ENCODE measurements around the gene GABRR3.
"Not testable (repeated sequence)": the region's sequence is repeated elsewhere in the genome, so short reads cannot be mapped to it uniquely, and the experiment has no call there.

GABRR3 gene

DNA sequence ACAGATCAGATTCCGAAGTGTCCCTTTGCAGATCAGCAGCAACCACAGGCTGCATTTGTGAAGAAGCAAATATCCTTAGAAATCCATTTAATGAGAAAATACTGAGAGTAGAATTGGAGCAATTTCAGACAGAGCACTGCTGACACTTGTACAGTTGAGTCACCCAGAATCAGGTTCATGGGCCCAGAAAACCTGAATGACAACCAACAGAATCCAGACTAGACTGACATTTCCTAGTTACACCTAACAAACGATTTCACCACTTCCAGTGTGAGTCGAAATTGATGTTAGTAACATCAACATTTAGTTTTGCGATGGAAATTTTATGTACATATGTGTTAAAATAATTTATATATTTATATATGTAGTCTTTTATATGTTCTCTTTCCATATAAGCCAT lies 16.8 kb downstream of the GABRR3 start:
- TF ChIP-seq, protein P1, sequence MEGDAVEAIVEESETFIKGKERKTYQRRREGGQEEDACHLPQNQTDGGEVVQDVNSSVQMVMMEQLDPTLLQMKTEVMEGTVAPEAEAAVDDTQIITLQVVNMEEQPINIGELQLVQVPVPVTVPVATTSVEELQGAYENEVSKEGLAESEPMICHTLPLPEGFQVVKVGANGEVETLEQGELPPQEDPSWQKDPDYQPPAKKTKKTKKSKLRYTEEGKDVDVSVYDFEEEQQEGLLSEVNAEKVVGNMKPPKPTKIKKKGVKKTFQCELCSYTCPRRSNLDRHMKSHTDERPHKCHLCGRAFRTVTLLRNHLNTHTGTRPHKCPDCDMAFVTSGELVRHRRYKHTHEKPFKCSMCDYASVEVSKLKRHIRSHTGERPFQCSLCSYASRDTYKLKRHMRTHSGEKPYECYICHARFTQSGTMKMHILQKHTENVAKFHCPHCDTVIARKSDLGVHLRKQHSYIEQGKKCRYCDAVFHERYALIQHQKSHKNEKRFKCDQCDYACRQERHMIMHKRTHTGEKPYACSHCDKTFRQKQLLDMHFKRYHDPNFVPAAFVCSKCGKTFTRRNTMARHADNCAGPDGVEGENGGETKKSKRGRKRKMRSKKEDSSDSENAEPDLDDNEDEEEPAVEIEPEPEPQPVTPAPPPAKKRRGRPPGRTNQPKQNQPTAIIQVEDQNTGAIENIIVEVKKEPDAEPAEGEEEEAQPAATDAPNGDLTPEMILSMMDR (IDR thresholded peaks at IDR 0.05; ENCODE audit: extremely low read depth, insufficient read depth, missing control alignments), result no peak
- in situ Hi-C loops (cut with MboI; ENCODE audit: low pct_unique_long_range_greater_than_20kb, low sequenced_read_pairs, unreplicated experiment), result no loop called here

DNA sequence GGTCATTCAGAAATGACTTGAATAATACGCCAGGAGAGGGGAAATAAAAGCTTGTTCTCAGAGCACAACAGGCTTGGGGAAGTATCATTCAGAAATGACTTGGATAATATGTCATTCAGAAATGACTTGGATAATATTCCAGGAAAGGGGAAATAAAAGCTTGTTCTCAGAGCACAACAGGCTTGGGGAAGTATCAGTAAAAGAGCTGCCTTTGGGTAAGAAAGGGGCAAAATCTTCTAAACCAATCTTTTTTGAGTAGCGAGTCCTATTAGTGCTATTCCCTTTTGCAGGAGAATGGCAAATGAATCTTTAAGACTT lies 20.9 kb downstream of the GABRR3 start:
- in situ Hi-C loops (cut with MboI; ENCODE audit: low pct_unique_long_range_greater_than_20kb, low sequenced_read_pairs, unreplicated experiment), result no loop called here
- TF ChIP-seq, protein P1 (IDR thresholded peaks at IDR 0.05; ENCODE audit: extremely low read depth, insufficient read depth, missing control alignments), result no peak
- no peak for DNase-seq (ENCODE audit: low spot score)

More for the DNA sequence above, 16.8 kb downstream of the GABRR3 start:
- DNase-seq (ENCODE audit: low spot score), result no peak

DNA sequence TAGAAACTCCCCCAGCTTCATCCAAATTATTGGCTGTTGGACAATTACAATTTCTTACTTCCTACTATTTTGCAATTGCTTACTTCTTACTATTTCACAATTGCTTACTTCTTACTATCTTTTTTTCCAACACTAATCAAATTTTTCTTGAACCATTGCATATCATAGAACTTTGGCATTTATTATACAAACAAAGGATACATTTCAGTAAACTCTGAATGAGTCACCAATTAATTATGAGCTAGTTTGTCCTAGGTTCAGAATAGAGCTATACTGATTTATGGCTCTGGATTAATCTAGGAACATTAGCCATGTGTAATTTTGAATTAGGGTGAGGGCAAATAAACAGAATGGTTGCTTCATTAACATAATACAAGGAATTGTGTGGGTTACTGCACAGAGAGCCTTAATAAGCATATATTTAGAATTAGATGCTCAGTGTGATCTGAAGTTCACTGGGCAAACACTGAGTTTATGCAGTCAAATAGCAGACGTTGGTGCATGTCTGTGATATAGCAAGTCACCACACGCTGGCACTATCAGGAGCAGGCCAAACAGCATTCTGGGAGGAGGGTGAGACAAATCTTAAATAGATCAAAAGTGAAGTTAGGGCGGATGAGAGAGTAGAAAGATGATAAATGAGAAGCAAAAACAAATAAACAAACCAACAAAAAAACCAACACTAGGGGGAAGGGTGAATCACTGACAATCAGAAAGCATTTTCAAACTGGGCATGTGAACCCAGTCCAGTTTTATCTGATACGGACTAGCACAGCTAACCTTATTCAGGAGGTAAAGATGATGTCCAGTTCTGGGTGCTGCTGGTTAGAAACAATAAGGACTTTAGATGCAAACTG lies 21.5 kb downstream of the GABRR3 start:
- TF ChIP-seq, protein P1 (IDR thresholded peaks at IDR 0.05; ENCODE audit: extremely low read depth, insufficient read depth, missing control alignments), result no peak
- DNase-seq (ENCODE audit: low spot score), result no peak
- in situ Hi-C loops (cut with MboI; ENCODE audit: low pct_unique_long_range_greater_than_20kb, low sequenced_read_pairs, unreplicated experiment), result no loop called here

DNA sequence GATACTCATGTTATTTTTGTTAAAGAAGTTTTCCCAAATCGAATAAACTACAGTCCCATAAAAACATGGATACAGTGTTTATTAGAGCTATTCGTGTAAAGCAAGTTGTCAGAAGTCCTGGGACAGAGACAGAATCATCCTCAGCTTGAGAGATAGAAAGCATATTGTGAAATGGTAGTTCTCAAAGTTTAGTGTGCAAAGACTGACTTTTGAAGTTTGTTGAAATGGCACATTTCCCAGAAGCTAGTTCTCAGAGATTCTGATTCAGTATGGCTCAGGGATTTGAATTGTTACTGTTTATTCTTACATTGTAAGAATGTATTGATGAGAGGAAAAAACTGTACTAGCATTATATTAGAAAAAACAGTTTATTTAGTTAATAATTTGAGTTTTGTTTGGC lies 22.1 kb downstream of the GABRR3 start:
- TF ChIP-seq, protein P1 (IDR thresholded peaks at IDR 0.05; ENCODE audit: extremely low read depth, insufficient read depth, missing control alignments), result no peak
- in situ Hi-C loops (cut with MboI; ENCODE audit: low pct_unique_long_range_greater_than_20kb, low sequenced_read_pairs, unreplicated experiment), result no loop called here
- no peak for DNase-seq (ENCODE audit: low spot score)

DNA sequence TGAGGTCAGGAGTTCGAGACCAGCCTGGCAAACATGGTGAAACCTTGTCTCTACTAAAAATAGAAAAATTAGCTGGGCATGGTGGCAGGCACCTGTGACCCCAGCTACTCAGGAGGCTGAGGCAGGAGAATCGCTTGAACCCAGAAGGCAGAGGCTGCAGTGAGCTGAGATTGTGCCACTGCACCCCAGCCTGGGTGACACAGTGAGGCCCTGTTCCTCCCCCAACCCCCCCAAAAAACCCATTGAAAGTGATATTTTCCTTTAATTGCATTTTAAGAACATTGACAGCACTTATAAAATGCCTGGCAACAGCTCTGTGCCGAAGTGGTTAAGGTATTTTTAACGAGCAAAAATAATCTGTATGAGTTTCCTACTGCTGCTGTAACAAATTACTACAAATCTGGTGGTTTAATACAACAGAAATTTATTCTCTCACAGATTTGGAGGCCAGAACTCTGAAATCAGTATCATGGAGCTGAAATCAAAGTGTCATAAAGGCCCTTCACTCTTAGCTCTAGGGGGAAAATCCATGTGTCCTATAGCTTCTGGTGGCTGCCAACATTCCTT lies 24.1 kb downstream of the GABRR3 start:
- in situ Hi-C loops (cut with MboI; ENCODE audit: low pct_unique_long_range_greater_than_20kb, low sequenced_read_pairs, unreplicated experiment); DNase-seq (ENCODE audit: low spot score): not testable (repeated sequence)

DNA sequence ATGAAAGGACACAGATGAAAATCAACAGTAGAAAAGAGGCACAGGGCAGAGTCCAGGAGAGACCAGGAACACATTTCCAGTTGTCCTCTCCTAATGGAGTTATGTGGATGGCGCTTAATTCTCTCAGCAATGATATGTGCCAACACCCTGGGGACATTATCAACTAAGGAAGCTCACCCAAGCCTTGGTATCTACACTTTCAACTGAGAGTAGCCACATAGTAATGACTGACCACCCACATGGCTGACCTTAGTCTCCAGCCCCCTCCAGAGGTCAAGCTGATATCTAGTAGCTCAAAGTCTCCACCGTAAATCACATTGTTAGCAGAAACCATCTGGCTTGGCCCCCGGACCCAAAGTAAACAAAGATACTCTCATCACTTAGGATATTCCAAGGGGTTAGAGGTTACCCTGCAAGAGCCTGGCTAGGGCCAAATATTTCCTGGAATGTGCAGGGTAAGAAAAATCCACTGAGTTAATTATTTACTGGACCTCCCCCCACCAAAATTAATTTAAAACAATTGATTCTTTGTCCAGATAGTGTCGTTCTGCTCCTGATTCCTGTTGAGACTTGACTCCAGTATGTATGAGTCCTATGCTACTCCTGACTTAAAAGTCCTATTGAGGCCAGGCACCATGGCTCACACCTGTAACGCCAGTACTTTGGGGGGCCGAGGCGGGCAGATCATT lies 24.8 kb downstream of the GABRR3 start:
- TF ChIP-seq, protein P1 (IDR thresholded peaks at IDR 0.05; ENCODE audit: extremely low read depth, insufficient read depth, missing control alignments), result no peak
- in situ Hi-C loops (cut with MboI; ENCODE audit: low pct_unique_long_range_greater_than_20kb, low sequenced_read_pairs, unreplicated experiment), result no loop called here

DNA sequence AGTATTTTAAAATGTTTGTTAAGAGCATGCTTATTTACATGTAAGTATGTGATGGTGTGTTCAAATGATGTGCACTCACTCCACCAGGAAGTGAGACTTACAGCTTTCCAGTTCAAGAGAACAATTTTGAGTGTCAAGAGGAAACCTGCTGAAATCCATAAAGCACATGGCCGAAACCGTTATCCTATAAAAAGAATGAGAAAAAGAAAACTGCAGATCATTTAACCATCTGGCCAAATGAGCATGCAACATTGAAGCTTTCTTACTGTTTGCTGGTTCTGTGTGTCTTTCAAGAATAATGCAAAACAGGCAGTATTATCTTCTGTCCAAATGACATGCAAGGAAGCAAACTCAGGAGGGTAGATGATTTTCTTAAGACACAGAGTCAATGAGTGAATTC lies 26.3 kb downstream of the GABRR3 start:
- in situ Hi-C loops (cut with MboI; ENCODE audit: low pct_unique_long_range_greater_than_20kb, low sequenced_read_pairs, unreplicated experiment), result no loop called here
- no peak for DNase-seq (ENCODE audit: low spot score)
- TF ChIP-seq, protein P1 (IDR thresholded peaks at IDR 0.05; ENCODE audit: extremely low read depth, insufficient read depth, missing control alignments), result no peak

More for the DNA sequence above, 24.8 kb downstream of the GABRR3 start:
- DNase-seq (ENCODE audit: low spot score), result no peak
